WTC11 (cell line): ENCODE results near the gene SMIM13. TPM values are rescaled to one million over a fixed set of nuclear protein-coding genes. Genes with fewer than 3 reads are reported as not detected.

Source experiments
- ATAC-seq: fragments of 200-7000 bp; cut with Tn5 transposase; 2 replicates; pipeline ENCODE4 v1.10.0; 2021; ENCODE audit warnings: mild to moderate bottlenecking, moderate library complexity
- CTCF ChIA-PET: fragments of 300-600 bp; sonication (Branson Sonifier 250); formaldehyde crosslinking; loops from one replicate; lab custom pipeline; 2021; ENCODE audit warnings: antibody characterized with exemption; lab: Charles Lee
- POLR2A ChIA-PET: fragments of 350-600 bp; sonication (Branson Sonifier 250); formaldehyde crosslinking; loops from one replicate; lab custom pipeline; 2021; ENCODE audit warnings: antibody characterized with exemption; lab: Charles Lee
- DNase-seq: peaks from one replicate; pipeline ENCODE4 v3.0.0; 2021; ENCODE audit warnings: low spot score
- H3K27ac Mint-ChIP-seq: 2 replicates; pipeline ENCODE4 v1.8.0; 2021; ENCODE audit warnings: mixed read lengths
- H3K27me3 Mint-ChIP-seq: 2 replicates; pipeline ENCODE4 v1.8.0; 2021; ENCODE audit warnings: low read depth, mild to moderate bottlenecking, moderate library complexity, mixed read lengths
- H3K36me3 Mint-ChIP-seq: 2 replicates; pipeline ENCODE4 v1.8.0; 2021; ENCODE audit warnings: mixed read lengths
- H3K4me1 Mint-ChIP-seq: 2 replicates; pipeline ENCODE4 v1.8.0; 2022; ENCODE audit warnings: mixed read lengths
- H3K4me3 Mint-ChIP-seq: 2 replicates; pipeline ENCODE4 v1.8.0; 2021; ENCODE audit warnings: mild to moderate bottlenecking, moderate library complexity, mixed read lengths
- H3K9me3 Mint-ChIP-seq: 2 replicates; pipeline ENCODE4 v1.8.0; 2021; ENCODE audit warnings: mixed read lengths
- CBFB ChIP-seq: sonication (generic); formaldehyde crosslinking; IDR thresholded peaks from 2 replicates; pipeline ENCODE4 v1.8.1; 2022; ENCODE audit warnings: mild to moderate bottlenecking, low read depth, missing genetic modification reagents
- E2F5 ChIP-seq: sonication (generic); formaldehyde crosslinking; IDR thresholded peaks from 2 replicates; pipeline ENCODE4 v1.8.1; 2022; ENCODE audit warnings: mild to moderate bottlenecking, moderate library complexity, missing genetic modification reagents
- ELF4 ChIP-seq: sonication (generic); formaldehyde crosslinking; IDR thresholded peaks from 2 replicates; pipeline ENCODE4 v1.8.1; 2022; ENCODE audit warnings: low read depth, mild to moderate bottlenecking, moderate library complexity, missing genetic modification reagents
- ETV6 ChIP-seq: sonication (generic); formaldehyde crosslinking; IDR thresholded peaks from 2 replicates; pipeline ENCODE4 v1.8.1; 2022; ENCODE audit warnings: mild to moderate bottlenecking, missing genetic modification reagents
- FOXJ3 ChIP-seq: sonication (generic); formaldehyde crosslinking; IDR thresholded peaks from 2 replicates; pipeline ENCODE4 v1.9.0; 2021; ENCODE audit warnings: missing genetic modification reagents, mild to moderate bottlenecking, borderline replicate concordance
- GABPB1 ChIP-seq: sonication (generic); formaldehyde crosslinking; IDR thresholded peaks from 2 replicates; pipeline ENCODE4 v1.8.1; 2023; ENCODE audit warnings: mild to moderate bottlenecking, missing genetic modification reagents
- GRHL2 ChIP-seq: fragments of 250-450 bp; sonication (Bioruptor Pico); IDR thresholded peaks from 2 replicates; pipeline ENCODE4 v1.8.0; 2022; ENCODE audit warnings: mild to moderate bottlenecking, moderate library complexity; ENCODE audit not compliant: insufficient replicate concordance, severe bottlenecking
- MAX ChIP-seq: sonication (generic); formaldehyde crosslinking; IDR thresholded peaks from 2 replicates; pipeline ENCODE4 v1.8.0; 2022; ENCODE audit warnings: mild to moderate bottlenecking, missing genetic modification reagents
- MLX ChIP-seq: sonication (generic); formaldehyde crosslinking; IDR thresholded peaks from 2 replicates; pipeline ENCODE4 v1.8.1; 2023; ENCODE audit warnings: mild to moderate bottlenecking, missing genetic modification reagents, moderate library complexity
- MYBL2 ChIP-seq: sonication (generic); formaldehyde crosslinking; IDR thresholded peaks from 2 replicates; pipeline ENCODE4 v1.8.1; 2023; ENCODE audit warnings: mild to moderate bottlenecking, moderate library complexity, missing genetic modification reagents
- NFYB ChIP-seq: sonication (generic); formaldehyde crosslinking; conservative IDR thresholded peaks from 2 replicates; pipeline ENCODE4 v1.8.0; 2022; ENCODE audit warnings: low read depth, missing genetic modification reagents
- NR3C1 ChIP-seq: sonication (generic); formaldehyde crosslinking; conservative IDR thresholded peaks from 2 replicates; pipeline ENCODE4 v1.8.1; 2023; ENCODE audit warnings: low read depth, mild to moderate bottlenecking, missing genetic modification reagents
- SMAD3 ChIP-seq: sonication (generic); formaldehyde crosslinking; IDR thresholded peaks from 2 replicates; pipeline ENCODE4 v1.8.0; 2022; ENCODE audit warnings: missing genetic modification reagents, mild to moderate bottlenecking, borderline replicate concordance
- TEAD1 ChIP-seq: sonication (generic); formaldehyde crosslinking; IDR thresholded peaks from 2 replicates; pipeline ENCODE4 v1.8.0; 2022; ENCODE audit warnings: mild to moderate bottlenecking, missing genetic modification reagents
- USF1 ChIP-seq: sonication (generic); formaldehyde crosslinking; IDR thresholded peaks from 2 replicates; pipeline ENCODE4 v1.8.0; 2022; ENCODE audit warnings: mild to moderate bottlenecking, missing genetic modification reagents
- USF2 ChIP-seq: sonication (generic); formaldehyde crosslinking; IDR thresholded peaks from 2 replicates; pipeline ENCODE4 v1.8.1; 2023; ENCODE audit warnings: mild to moderate bottlenecking, missing genetic modification reagents, moderate library complexity
- ZNF317 ChIP-seq: sonication (generic); formaldehyde crosslinking; IDR thresholded peaks from 2 replicates; pipeline ENCODE4 v1.8.1; 2023; ENCODE audit warnings: low read depth, mild to moderate bottlenecking, moderate library complexity, missing genetic modification reagents, borderline replicate concordance
- ZNF396 ChIP-seq: fragments of 250-450 bp; sonication (Bioruptor Pico); IDR thresholded peaks from 2 replicates; pipeline ENCODE4 v1.8.0; 2021; ENCODE audit warnings: mild to moderate bottlenecking, moderate library complexity, borderline replicate concordance
- ZNF425 ChIP-seq: fragments of 250-450 bp; sonication (Bioruptor Pico); conservative IDR thresholded peaks from 2 replicates; pipeline ENCODE4 v1.9.0; 2021; ENCODE audit warnings: mild to moderate bottlenecking
- ZNF532 ChIP-seq: fragments of 250-450 bp; sonication (Bioruptor Pico); IDR thresholded peaks from 2 replicates; pipeline ENCODE4 v1.9.0; 2021; ENCODE audit warnings: mild to moderate bottlenecking, borderline replicate concordance
- total RNA-seq: library from RNA; stranded (reverse); gene quantifications from 3 replicates; pipeline ENCODE4 v1.2.3, GENCODE V29; 2021

Gene SMIM13
- total RNA-seq, 1 experiment from 2014 or later = 9.7 TPM

GRCh38 chr6:11185204-11185842 lies 91.7 kb downstream of the SMIM13 start:
- peaks cover 68% of the 10 kb centered on the region for H3K36me3 Mint-ChIP-seq
- peaks cover 4% of the 10 kb centered on the region; the same call in 1 of the 2 replicates for H3K4me1 Mint-ChIP-seq
- H3K27me3 Mint-ChIP-seq = no peaks in the 10 kb centered on the region
- DNase-seq = no peak
- POLR2A ChIA-PET = no interaction called here
- H3K4me3 Mint-ChIP-seq = no peak overlapping the region
- H3K27ac Mint-ChIP-seq = no peak overlapping the region
- peaks cover 27% of the 10 kb centered on the region for H3K9me3 Mint-ChIP-seq
- TF ChIP-seq NR3C1 (CRISPR knock-in tag) (no peak), ZNF425 (CRISPR knock-in tag) (no peak), ETV6 (CRISPR knock-in tag) (no peak), MLX (CRISPR knock-in tag) (no peak), GABPB1 (CRISPR knock-in tag) (no peak), ZNF317 (no peak), FOXJ3 (CRISPR knock-in tag) (no peak), ELF4 (CRISPR knock-in tag) (no peak), CBFB (CRISPR knock-in tag) (no peak)
- TF ChIP-seq, all 79 proteins: peak for 0
- no peak for ATAC-seq
- CTCF ChIA-PET = no interaction called here

GRCh38 chr6:11187301-11187700 lies 93.7 kb downstream of the SMIM13 start:
- Mint-ChIP-seq H3K27ac (no peak overlapping the region), H3K4me3 (no peak overlapping the region), H3K4me1 (peaks cover 17% of the 10 kb centered on the region), H3K27me3 (no peaks in the 10 kb centered on the region), H3K36me3 (peaks cover 58% of the 10 kb centered on the region), H3K9me3 (peaks cover 8% of the 10 kb centered on the region)
- POLR2A ChIA-PET = no interaction called here
- DNase-seq = no peak
- ATAC-seq = no peak
- CTCF ChIA-PET = interaction anchor here (1.1 to 1.7 kb wide), 2 partner anchors 15 to 54 kb away, joined by 3 to 5 read pairs; no protein-coding TSS in a partner anchor
- TF ChIP-seq CBFB (CRISPR knock-in tag) = no peak
- no peak for TF ChIP-seq ZNF425 (CRISPR knock-in tag)
- no peak for TF ChIP-seq USF2 (CRISPR knock-in tag)
- no peak for TF ChIP-seq ELF4 (CRISPR knock-in tag)
- TF ChIP-seq MYBL2 (CRISPR knock-in tag) = no peak
- TF ChIP-seq USF1 (CRISPR knock-in tag) = no peak
- no peak for TF ChIP-seq GABPB1 (CRISPR knock-in tag)
- TF ChIP-seq MAX = no peak
- TF ChIP-seq ZNF532 (CRISPR knock-in tag) = no peak
- no peak for TF ChIP-seq TEAD1
- TF ChIP-seq ZNF396 = no peak
- no peak for TF ChIP-seq NFYB (CRISPR knock-in tag)
- TF ChIP-seq SMAD3 = no peak
- no peak for TF ChIP-seq FOXJ3 (CRISPR knock-in tag)
- TF ChIP-seq GRHL2 (CRISPR knock-in tag) = no peak
- no peak for TF ChIP-seq E2F5 (CRISPR knock-in tag)
